ENCODE results near the gene FAM124A. TPM values are rescaled to one million over a fixed set of nuclear protein-coding genes. Genes with fewer than 3 reads are reported as not detected.

Gene FAM124A
- total RNA-seq, 1 donor from 2014 or later: 5.7 TPM

GRCh38 chr13:51235186-51235585 lies 13.0 kb downstream of the FAM124A start:
- no peaks in the 10 kb centered on the region for H3K9me3 ChIP-seq (replicated peaks)

GRCh38 chr13:51235756-51236490 lies 13.7 kb downstream of the FAM124A start:
- TF ChIP-seq CTCF (IDR thresholded peaks at IDR 0.05; ENCODE audit: borderline replicate concordance): no peak
- no peak for DNase-seq
- Histone ChIP-seq H3K9me3 (replicated peaks) (no peaks in the 10 kb centered on the region), H3K4me1 (peaks cover 55% of the 10 kb centered on the region), H3K4me3 (no peak overlapping the region), H3K27ac (replicated peaks) (peak overlapping the region; percentile 5), H3K36me3 (peaks cover 9% of the 10 kb centered on the region), H3K27me3 (ENCODE audit: low read depth) (no peaks in the 10 kb centered on the region)
- intact Hi-C loops (cut with micrococcal nuclease): no loop called here

More at GRCh38 chr13:51235186-51235585, 13.0 kb downstream of the FAM124A start:
- peaks cover 55% of the 10 kb centered on the region for H3K4me1 ChIP-seq
- H3K4me3 ChIP-seq: no peak overlapping the region
- no peak for TF ChIP-seq CTCF (IDR thresholded peaks at IDR 0.05; ENCODE audit: borderline replicate concordance)
- peak overlapping the region; percentile 2 for H3K27ac ChIP-seq (replicated peaks)
- H3K27me3 ChIP-seq (ENCODE audit: low read depth): no peaks in the 10 kb centered on the region
- intact Hi-C loops (cut with micrococcal nuclease): no loop called here
- H3K36me3 ChIP-seq: peaks cover 9% of the 10 kb centered on the region
- DNase-seq: no peak

- Histone ChIP-seq H3K9me3 (replicated peaks) (no peaks in the 10 kb centered on the region), H3K27ac (replicated peaks) (no peak overlapping the region), H3K4me3 (no peak overlapping the region), H3K4me1 (peaks cover 55% of the 10 kb centered on the region), H3K27me3 (ENCODE audit: low read depth) (no peaks in the 10 kb centered on the region), H3K36me3 (peaks cover 9% of the 10 kb centered on the region)
- intact Hi-C loops (cut with micrococcal nuclease): no loop called here
- no peak for DNase-seq
- no peak for TF ChIP-seq CTCF (IDR thresholded peaks at IDR 0.05; ENCODE audit: borderline replicate concordance)
Measured at GRCh38 chr13:51236491-51236792, 14.2 kb downstream of the FAM124A start.

GRCh38 chr13:51237386-51237785 lies 15.2 kb downstream of the FAM124A start:
- no peak overlapping the region for H3K4me3 ChIP-seq
- H3K27me3 ChIP-seq (ENCODE audit: low read depth): no peaks in the 10 kb centered on the region
- peaks cover 62% of the 10 kb centered on the region for H3K4me1 ChIP-seq
- intact Hi-C loops (cut with micrococcal nuclease): no loop called here
- DNase-seq: no peak
- H3K9me3 ChIP-seq (replicated peaks): no peaks in the 10 kb centered on the region
- peaks cover 5% of the 10 kb centered on the region for H3K36me3 ChIP-seq
- no peak for TF ChIP-seq CTCF (IDR thresholded peaks at IDR 0.05; ENCODE audit: borderline replicate concordance)
- peak overlapping the region; percentile 49 for H3K27ac ChIP-seq (replicated peaks)

- peaks cover 66% of the 10 kb centered on the region for H3K4me1 ChIP-seq
Measured at GRCh38 chr13:51237887-51238286, 15.7 kb downstream of the FAM124A start.

More at GRCh38 chr13:51237887-51238286, 15.7 kb downstream of the FAM124A start:
- H3K9me3 ChIP-seq (replicated peaks): no peaks in the 10 kb centered on the region
- no peak for TF ChIP-seq CTCF (IDR thresholded peaks at IDR 0.05; ENCODE audit: borderline replicate concordance)
- no peak for DNase-seq
- intact Hi-C loops (cut with micrococcal nuclease): no loop called here
- H3K27ac ChIP-seq (replicated peaks): peak overlapping the region; percentile 49
- no peaks in the 10 kb centered on the region for H3K27me3 ChIP-seq (ENCODE audit: low read depth)
- no peak overlapping the region for H3K4me3 ChIP-seq
- H3K36me3 ChIP-seq: peaks cover 2% of the 10 kb centered on the region
